B cell (primary cell): ENCODE results near the gene FOXP4. TPM values are rescaled to one million over a fixed set of nuclear protein-coding genes. Genes with fewer than 3 reads are reported as not detected.

Source experiments
- ATAC-seq: fragments of 200-7000 bp; cut with Tn5 transposase; one replicate; pipeline ENCODE4 v1.10.0; 2021; ENCODE audit warnings: low read depth, mild to moderate bottlenecking, moderate number of reproducible peaks, moderate library complexity
- CTCF ChIA-PET: fragments of 350-600 bp; sonication (Branson Sonifier 250); formaldehyde crosslinking; loops from one replicate; lab custom pipeline; 2021; ENCODE audit warnings: antibody characterized with exemption, inconsistent platforms; lab: Charles Lee
- POLR2A ChIA-PET: fragments of 350-600 bp; sonication (Branson Sonifier 250); formaldehyde crosslinking; loops from one replicate; lab custom pipeline; 2021; ENCODE audit warnings: antibody characterized with exemption; lab: Charles Lee
- DNase-seq: peaks from one replicate; pipeline ENCODE4 v3.0.0; 2013
- H2AFZ ChIP-seq: 2 replicates; pipeline ENCODE4 v1.6.1; 2012; ENCODE audit warnings: mild to moderate bottlenecking, low read depth, low read length; ENCODE audit not compliant: insufficient read depth, poor library complexity, severe bottlenecking
- H3K27ac ChIP-seq, 2 donors: 1 replicate in 1 of 2; 2 replicates in 1 of 2; pipeline ENCODE4 v1.5.1; 2012 to 2013; ENCODE audit warnings: low read length in 2 of 2, mild to moderate bottlenecking in 2 of 2, moderate library complexity in 1 of 2
- H3K27me3 ChIP-seq, 4 experiments: fragments of 200-600 bp in 1 of 4; sonication (generic) in 1 of 4; replicated peaks in 1 of 4; 1 replicate in 2 of 4; 2 replicates in 2 of 4; pipeline versions ENCODE4 v1.6.1 to v1.7.0; 2013 to 2016; ENCODE audit warnings: low read length in 3 of 4, mild to moderate bottlenecking in 2 of 4, mixed read lengths in 1 of 4, moderate library complexity in 1 of 4; ENCODE audit not compliant: insufficient read depth in 4 of 4, control insufficient read depth in 3 of 4; ENCODE audit errors: control extremely low read depth in 1 of 4
- H3K36me3 ChIP-seq, 2 experiments: replicated peaks in 1 of 2; 1 replicate in 1 of 2; 2 replicates in 1 of 2; pipeline versions ENCODE4 v1.6.1 to v1.7.1; 2013; ENCODE audit warnings: low read length in 1 of 2; ENCODE audit not compliant: insufficient read depth in 2 of 2, control insufficient read depth in 1 of 2; ENCODE audit errors: control extremely low read depth in 1 of 2, extremely low read depth in 1 of 2
- H3K4me1 ChIP-seq, 2 donors: fragments of 200-600 bp in 1 of 2; sonication (generic) in 1 of 2; 1 replicate in 1 of 2; 2 replicates in 1 of 2; pipeline versions ENCODE4 v1.5.1 to v1.6.1; 2013 to 2017; ENCODE audit warnings: low read length in 2 of 2; ENCODE audit not compliant: control insufficient read depth in 2 of 2, insufficient read depth in 2 of 2
- H3K4me2 ChIP-seq: replicated peaks from 2 replicates; pipeline ENCODE3; 2012; ENCODE audit warnings: mild to moderate bottlenecking, low read depth, low read length; ENCODE audit not compliant: poor library complexity, severe bottlenecking
- H3K4me3 ChIP-seq, 5 experiments: fragments of 200-600 bp in 1 of 5; sonication (generic) in 1 of 5; 1 replicate in 3 of 5; 2 replicates in 2 of 5; pipeline versions ENCODE4 v1.5.1 to v1.7.0; 2011 to 2016; ENCODE audit warnings: low read length in 4 of 5, mild to moderate bottlenecking in 4 of 5, low read depth in 2 of 5, control low read depth in 1 of 5, moderate library complexity in 1 of 5; ENCODE audit not compliant: insufficient read depth in 1 of 5; ENCODE audit errors: control extremely low read depth in 1 of 5, extremely low read depth in 1 of 5
- H3K79me2 ChIP-seq: fragments of 200-600 bp; sonication (generic); one replicate; pipeline ENCODE4 v1.6.0; 2016; ENCODE audit warnings: low read length; ENCODE audit not compliant: control insufficient read depth, insufficient read depth
- H3K9ac ChIP-seq: fragments of 200-600 bp; sonication (generic); 2 replicates; pipeline ENCODE4 v1.6.1; 2017; ENCODE audit warnings: mild to moderate bottlenecking, low read length, moderate library complexity
- H3K9me3 ChIP-seq, 3 donors: one replicate each; pipeline versions ENCODE4 v1.6.1 to v1.7.1; 2013; ENCODE audit warnings: low read length in 2 of 3; ENCODE audit not compliant: control insufficient read depth in 2 of 3, insufficient read depth in 1 of 3; ENCODE audit errors: control extremely low read depth in 1 of 3
- H4K20me1 ChIP-seq: 2 replicates; pipeline ENCODE4 v1.6.0; 2012; ENCODE audit warnings: mild to moderate bottlenecking, low read length; ENCODE audit not compliant: insufficient read depth, control insufficient read depth, poor library complexity, severe bottlenecking
- H3K27ac Mint-ChIP-seq: one replicate; pipeline ENCODE4 v1.8.0; 2021; ENCODE audit warnings: mixed read lengths
- H3K27me3 Mint-ChIP-seq: one replicate; pipeline ENCODE4 v1.8.0; 2021; ENCODE audit warnings: mixed read lengths
- H3K4me1 Mint-ChIP-seq: one replicate; pipeline ENCODE4 v1.8.0; 2021; ENCODE audit warnings: mixed read lengths
- H3K4me3 Mint-ChIP-seq: one replicate; pipeline ENCODE4 v1.8.0; 2021; ENCODE audit warnings: mixed read lengths
- H3K9me3 Mint-ChIP-seq: one replicate; pipeline ENCODE4 v1.8.0; 2022; ENCODE audit warnings: mixed read lengths; ENCODE audit not compliant: insufficient read depth
- CTCF ChIP-seq: fragments of 200-600 bp; IDR thresholded peaks from one replicate; pipeline ENCODE4 v1.8.0; 2022; ENCODE audit warnings: antibody characterized with exemption, mild to moderate bottlenecking
- EZH2 ChIP-seq: IDR thresholded peaks from 2 replicates; pipeline ENCODE4 v1.6.1; 2012; ENCODE audit warnings: borderline replicate concordance, low read depth, mild to moderate bottlenecking, moderate library complexity, low read length; ENCODE audit not compliant: insufficient read depth, poor library complexity, severe bottlenecking
- WGBS: methylation state at CpG from one replicate; pipeline ENCODE4 v1.1.5; 2013; ENCODE audit warnings: missing lambda C conversion rate; ENCODE audit not compliant: insufficient coverage; 5-methylcytosine and 5-hydroxymethylcytosine counted together
- intact Hi-C: fragments of 100-400 bp; cut with micrococcal nuclease; formaldehyde crosslinking; loops from one replicate; pipeline ENCODE4 v1.10.0; 2022
- polyA plus RNA-seq: library from polyadenylated mRNA; depleted of rRNA; stranded (reverse); fragments of >200 nt; gene quantifications from 2 replicates; pipeline ENCODE4 v1.2.3, GENCODE V29; 2012
- total RNA-seq, 2 donors: library from RNA; stranded (reverse); fragments of 120-200 nt in 1 of 2; gene quantifications; 1 replicate in 1 of 2; 2 replicates in 1 of 2; pipeline versions ENCODE4 v1.2.3 to v1.2.4, GENCODE V29; 2013 to 2022

The FOXP4 gene
- total and polyA plus RNA-seq, 2 donors (not counting 1 experiment from before 2014, with no cell fraction given), result 17.0 to 38.7 TPM

GRCh38 chr6:41519305-41519744, 26.9 kb upstream of the FOXP4 start:
- Histone ChIP-seq H3K27me3 (peaks cover 0 to 6% (median 1%) of the 10 kb centered on the region in 4 experiments), H3K36me3 (no peaks in the 10 kb centered on the region), H4K20me1 (no peaks in the 10 kb centered on the region), H3K79me2 (no peaks in the 10 kb centered on the region), H3K9ac (no peak overlapping the region), H3K27ac (no peak overlapping the region), H2AFZ (no peak overlapping the region), H3K4me2 (no peak overlapping the region), H3K4me1 (no peaks in the 10 kb centered on the region), H3K4me3 (no peak overlapping the region), H3K9me3 (peaks cover 0 to 3% (median 0%) of the 10 kb centered on the region in 3 donors)
- DNase-seq, result no peak
- no peak for TF ChIP-seq CTCF
- TF ChIP-seq EZH2, result no peak
- intact Hi-C loops, result no loop called here
- Mint-ChIP-seq H3K9me3 (no peaks in the 10 kb centered on the region), H3K27me3 (peaks cover 20% of the 10 kb centered on the region), H3K27ac (no peak overlapping the region), H3K4me1 (no peaks in the 10 kb centered on the region), H3K4me3 (no peak overlapping the region)
- ATAC-seq, result no peak
- 67% methylated on average over 1 of the region's 3 CpGs for WGBS
- POLR2A ChIA-PET, result no interaction called here
- CTCF ChIA-PET, result no interaction called here

DNA sequence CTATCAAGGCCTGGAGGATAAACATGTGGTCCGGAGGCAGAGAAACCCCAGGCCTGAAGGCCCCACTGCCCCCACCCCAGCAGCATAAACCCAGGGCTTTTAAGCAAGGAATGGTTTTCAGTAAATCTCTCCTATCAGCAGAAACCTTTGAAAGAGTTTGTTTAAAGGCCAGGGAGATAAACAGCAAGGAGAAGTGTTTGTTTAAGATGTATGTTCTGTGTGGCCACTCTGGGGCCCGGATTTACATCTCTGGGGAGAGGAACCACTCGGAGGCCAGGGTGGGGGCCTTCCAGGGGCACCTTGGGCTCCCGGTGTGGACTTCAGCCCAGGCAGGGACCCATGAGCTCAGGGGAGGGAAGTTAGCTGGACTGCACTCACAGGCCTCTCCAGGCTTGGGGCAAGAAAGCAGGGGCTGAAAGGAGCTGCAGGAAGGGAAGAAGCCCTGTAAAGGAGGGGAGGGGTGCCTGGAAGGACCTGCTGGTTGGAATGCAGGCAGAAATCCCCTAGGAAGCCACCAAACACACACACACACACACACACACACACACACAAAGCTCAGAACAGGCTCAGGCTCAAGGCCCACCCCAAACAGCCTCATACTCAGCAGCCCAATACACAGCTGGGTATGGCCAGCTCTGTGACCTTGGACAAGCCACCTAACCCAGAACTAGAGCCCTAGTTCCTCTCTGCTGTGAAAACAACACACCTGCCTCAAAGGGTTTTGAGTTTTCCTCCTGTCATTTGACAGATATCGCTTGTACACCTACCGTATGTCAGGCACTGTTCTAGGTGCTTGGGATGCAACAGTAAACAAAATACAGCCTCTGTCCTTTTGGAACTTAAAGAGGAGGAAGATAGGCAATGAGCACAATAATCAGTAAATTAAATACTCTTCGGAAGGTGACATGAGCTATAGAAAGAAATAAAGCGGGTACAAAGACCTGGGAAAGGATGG, 26.2 kb upstream of the FOXP4 start:
- ATAC-seq, result no peak
- POLR2A ChIA-PET, result no interaction called here

More for the DNA sequence above, 26.2 kb upstream of the FOXP4 start:
- Histone ChIP-seq H3K9ac (no peak overlapping the region), H3K36me3 (no peaks in the 10 kb centered on the region), H3K4me2 (no peak overlapping the region), H2AFZ (no peak overlapping the region), H3K79me2 (no peaks in the 10 kb centered on the region), H4K20me1 (no peaks in the 10 kb centered on the region), H3K9me3 (peaks cover 0 to 3% (median 0%) of the 10 kb centered on the region in 3 donors), H3K27me3 (peaks cover 0 to 9% (median 1%) of the 10 kb centered on the region in 4 experiments), H3K4me3 (no peak overlapping the region), H3K27ac (no peak overlapping the region), H3K4me1 (no peaks in the 10 kb centered on the region)
- Mint-ChIP-seq H3K27me3 (peaks cover 20% of the 10 kb centered on the region), H3K27ac (no peak overlapping the region), H3K9me3 (no peaks in the 10 kb centered on the region), H3K4me1 (no peaks in the 10 kb centered on the region), H3K4me3 (no peak overlapping the region)
- intact Hi-C loops, result no loop called here
- WGBS, result 83% methylated on average over 5 of the region's 8 CpGs
- CTCF ChIA-PET, result interaction anchor here (1.6 kb wide), 1 partner anchor 9 kb away, joined by 4 read pairs; no protein-coding TSS in a partner anchor
- TF ChIP-seq CTCF, result no peak
- no peak for TF ChIP-seq EZH2
- DNase-seq, result no peak
